Measurements from ENCODE around the gene ACOT4. TPM values are rescaled to one million over a fixed set of nuclear protein-coding genes. Genes with fewer than 3 reads are reported as not detected.
"Not testable (repeated sequence)": the region's sequence is repeated elsewhere in the genome, so short reads cannot be mapped to it uniquely, and the experiment has no call there.

ACOT4 gene
- total RNA-seq, 1 donor from 2014 or later: 0.60 TPM

GRCh38 chr14:73630009-73630780 is 38.5 kb downstream of the ACOT4 start:
- H3K4me1 Mint-ChIP-seq: peaks cover 4% of the 10 kb centered on the region
- POLR2A ChIA-PET: no interaction called here
- no peak for TF ChIP-seq CTCF (IDR thresholded peaks at IDR 0.05)
- CTCF ChIA-PET: interaction anchor here (1.9 kb wide), 1 partner anchor 121 kb away, joined by 9 read pairs; no protein-coding TSS in a partner anchor
- no peaks in the 10 kb centered on the region for H3K9me3 Mint-ChIP-seq
- ATAC-seq (ENCODE audit: low read depth): no peak
- H3K27me3 Mint-ChIP-seq: peaks cover 11% of the 10 kb centered on the region
- no peak overlapping the region for H3K4me3 Mint-ChIP-seq
- intact Hi-C loops (cut with micrococcal nuclease): no loop called here
- no peaks in the 10 kb centered on the region for H3K36me3 Mint-ChIP-seq (ENCODE audit: low read depth)
- no peak overlapping the region for H3K27ac Mint-ChIP-seq
- no peak for DNase-seq

GRCh38 chr14:73633116-73634010 is 41.7 kb downstream of the ACOT4 start:
- ChIA-PET POLR2A (interaction anchor here (0.6 to 2.6 kb wide), 2 partner anchors 64 to 578 kb away, joined by 4 to 20 read pairs; partner anchors contain the start of gene ACOT2), CTCF (interaction anchor here (0.7 to 3.4 kb wide), 7 partner anchors 13 to 338 kb away, joined by 3 to 62 read pairs (median 8); partner anchors contain the start of genes ACOT2 and DNAL1)
- Mint-ChIP-seq H3K27ac (peak overlapping the region; percentile 12), H3K9me3 (no peaks in the 10 kb centered on the region), H3K27me3 (peaks cover 11% of the 10 kb centered on the region), H3K4me3 (peak overlapping the region; percentile 83), H3K4me1 (peaks cover 4% of the 10 kb centered on the region), H3K36me3 (ENCODE audit: low read depth) (no peaks in the 10 kb centered on the region)
- intact Hi-C loops (cut with micrococcal nuclease): loop anchor here (1.0 to 2.0 kb wide), 8 partner anchors 11 to 460 kb away; partner anchors contain the start of gene DNAL1
- TF ChIP-seq CTCF (IDR thresholded peaks at IDR 0.05): no peak
- DNase-seq (peak; percentile 52), ATAC-seq (ENCODE audit: low read depth) (peak; percentile 83)

GRCh38 chr14:73634011-73634833 is 42.5 kb downstream of the ACOT4 start:
- H3K27me3 Mint-ChIP-seq: peaks cover 10% of the 10 kb centered on the region
- TF ChIP-seq CTCF (IDR thresholded peaks at IDR 0.05): no peak
- CTCF ChIA-PET: interaction anchor here (0.6 to 3.4 kb wide), 7 partner anchors 12 to 339 kb away, joined by 3 to 62 read pairs (median 8); partner anchors contain the start of genes ACOT2, ACOT6 and DNAL1
- POLR2A ChIA-PET: interaction anchor here (0.7 to 2.6 kb wide), 2 partner anchors 11 to 65 kb away, joined by 3 to 20 read pairs; partner anchors contain the start of genes ACOT2 and DNAL1
- H3K4me3 Mint-ChIP-seq: peak overlapping the region; percentile 83
- peaks cover 4% of the 10 kb centered on the region for H3K4me1 Mint-ChIP-seq
- no peaks in the 10 kb centered on the region for H3K36me3 Mint-ChIP-seq (ENCODE audit: low read depth)
- no peaks in the 10 kb centered on the region for H3K9me3 Mint-ChIP-seq
- DNase-seq (peak; percentile 27), ATAC-seq (ENCODE audit: low read depth) (peak; percentile 21)
- H3K27ac Mint-ChIP-seq: no peak overlapping the region
- intact Hi-C loops (cut with micrococcal nuclease): loop anchor here (2.0 kb wide), 1 partner anchor 191 kb away; no protein-coding TSS in a partner anchor

- H3K4me3 Mint-ChIP-seq; H3K27ac Mint-ChIP-seq; DNase-seq; POLR2A ChIA-PET; H3K27me3 Mint-ChIP-seq; ATAC-seq (ENCODE audit: low read depth); H3K9me3 Mint-ChIP-seq; H3K4me1 Mint-ChIP-seq; CTCF ChIA-PET; intact Hi-C loops (cut with micrococcal nuclease); H3K36me3 Mint-ChIP-seq (ENCODE audit: low read depth): not testable (repeated sequence)
Measured at GRCh38 chr14:73636355-73636754, 44.7 kb downstream of the ACOT4 start.

GRCh38 chr14:73637830-73638229 is 46.2 kb downstream of the ACOT4 start:
- ChIA-PET CTCF (no interaction called here), POLR2A (no interaction called here)
- H3K9me3 Mint-ChIP-seq: no peaks in the 10 kb centered on the region
- no peak overlapping the region for H3K27ac Mint-ChIP-seq
- peaks cover 5% of the 10 kb centered on the region for H3K27me3 Mint-ChIP-seq
- H3K4me1 Mint-ChIP-seq: peaks cover 4% of the 10 kb centered on the region
- intact Hi-C loops (cut with micrococcal nuclease): no loop called here
- DNase-seq: no peak
- TF ChIP-seq CTCF (IDR thresholded peaks at IDR 0.05): no peak
- no peaks in the 10 kb centered on the region for H3K36me3 Mint-ChIP-seq (ENCODE audit: low read depth)
- no peak for ATAC-seq (ENCODE audit: low read depth)
- no peak overlapping the region for H3K4me3 Mint-ChIP-seq
